ENCODE measurements around the gene NELL2.

Gene NELL2

GRCh38 chr12:44460261-44460660, 415.9 kb downstream of the NELL2 start:
- DNase-seq (ENCODE audit: low read depth), result no peak

- DNase-seq (ENCODE audit: low read depth), result no peak
Measured at GRCh38 chr12:44459569-44459968, 416.5 kb downstream of the NELL2 start.
